Fibroblast of the aortic adventitia (primary cell): Measurements from ENCODE around the gene ADISSP. TPM values are rescaled to one million over a fixed set of nuclear protein-coding genes. Genes with fewer than 3 reads are reported as not detected.

Experiments
- DNase-seq: peaks from one replicate; pipeline ENCODE4 v3.0.0-alpha.2; 2010; ENCODE audit warnings: low read depth
- H3K4me3 ChIP-seq: 2 replicates; pipeline ENCODE4 v1.5.1; 2011; ENCODE audit warnings: low read depth, mild to moderate bottlenecking, control low read depth, low read length, moderate library complexity
- total RNA-seq: library from RNA; depleted of rRNA; stranded (reverse); fragments of >200 nt; gene quantifications from 2 replicates; pipeline ENCODE4 v1.2.3, GENCODE V29; 2012; ENCODE audit warnings: low replicate concordance
- TF ChIP-seq, protein P1 (sequence below): IDR thresholded peaks from 2 replicates; pipeline ENCODE4 v1.5.1; 2011; ENCODE audit warnings: mild to moderate bottlenecking, low read length, control low read depth, inconsistent platforms; ENCODE audit not compliant: insufficient read depth

ADISSP gene
- total RNA-seq, 1 donor = 28.4 TPM

DNA sequence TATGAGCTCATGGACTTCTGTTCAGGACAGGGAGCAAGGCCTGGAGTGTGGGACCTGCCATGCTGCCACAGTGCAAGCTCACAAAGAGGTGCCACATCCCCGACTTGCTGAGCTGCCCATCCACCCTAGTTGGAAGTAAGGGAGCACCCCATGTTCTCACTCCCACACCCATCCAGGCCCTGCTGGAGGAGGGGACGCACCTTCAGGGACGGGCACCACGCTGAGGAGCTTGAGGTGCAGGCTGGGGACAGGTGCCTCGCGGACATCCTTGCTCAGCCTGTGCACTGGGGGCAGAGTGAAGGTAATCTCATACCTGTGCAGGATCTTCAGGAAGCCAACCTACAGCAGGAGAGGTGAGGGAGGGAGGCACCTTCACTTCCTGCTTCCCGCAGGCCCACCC is 12.3 kb downstream of the ADISSP start:
- TF ChIP-seq, protein P1, sequence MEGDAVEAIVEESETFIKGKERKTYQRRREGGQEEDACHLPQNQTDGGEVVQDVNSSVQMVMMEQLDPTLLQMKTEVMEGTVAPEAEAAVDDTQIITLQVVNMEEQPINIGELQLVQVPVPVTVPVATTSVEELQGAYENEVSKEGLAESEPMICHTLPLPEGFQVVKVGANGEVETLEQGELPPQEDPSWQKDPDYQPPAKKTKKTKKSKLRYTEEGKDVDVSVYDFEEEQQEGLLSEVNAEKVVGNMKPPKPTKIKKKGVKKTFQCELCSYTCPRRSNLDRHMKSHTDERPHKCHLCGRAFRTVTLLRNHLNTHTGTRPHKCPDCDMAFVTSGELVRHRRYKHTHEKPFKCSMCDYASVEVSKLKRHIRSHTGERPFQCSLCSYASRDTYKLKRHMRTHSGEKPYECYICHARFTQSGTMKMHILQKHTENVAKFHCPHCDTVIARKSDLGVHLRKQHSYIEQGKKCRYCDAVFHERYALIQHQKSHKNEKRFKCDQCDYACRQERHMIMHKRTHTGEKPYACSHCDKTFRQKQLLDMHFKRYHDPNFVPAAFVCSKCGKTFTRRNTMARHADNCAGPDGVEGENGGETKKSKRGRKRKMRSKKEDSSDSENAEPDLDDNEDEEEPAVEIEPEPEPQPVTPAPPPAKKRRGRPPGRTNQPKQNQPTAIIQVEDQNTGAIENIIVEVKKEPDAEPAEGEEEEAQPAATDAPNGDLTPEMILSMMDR = no peak
- no peak overlapping the region for H3K4me3 ChIP-seq
- DNase-seq = no peak

DNA sequence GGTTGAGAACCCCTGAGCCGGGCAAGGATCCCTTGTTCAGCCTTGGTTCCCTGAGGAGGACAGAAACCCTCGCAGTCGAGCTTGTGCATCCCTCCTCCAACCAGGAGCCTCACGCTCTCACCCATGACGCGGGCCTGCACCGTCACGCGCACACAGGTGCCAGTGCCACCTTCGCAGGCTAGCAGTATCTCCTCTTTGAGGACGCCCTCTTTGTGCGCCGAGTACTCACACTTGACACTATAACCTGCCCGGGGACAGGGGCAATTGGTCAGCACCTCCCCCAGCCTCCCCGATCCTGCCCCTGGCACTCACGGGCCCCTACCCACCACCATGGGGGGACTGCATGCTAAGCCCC is 13.3 kb downstream of the ADISSP start:
- no peak overlapping the region for H3K4me3 ChIP-seq
- TF ChIP-seq, protein P1 = no peak
- no peak for DNase-seq

DNA sequence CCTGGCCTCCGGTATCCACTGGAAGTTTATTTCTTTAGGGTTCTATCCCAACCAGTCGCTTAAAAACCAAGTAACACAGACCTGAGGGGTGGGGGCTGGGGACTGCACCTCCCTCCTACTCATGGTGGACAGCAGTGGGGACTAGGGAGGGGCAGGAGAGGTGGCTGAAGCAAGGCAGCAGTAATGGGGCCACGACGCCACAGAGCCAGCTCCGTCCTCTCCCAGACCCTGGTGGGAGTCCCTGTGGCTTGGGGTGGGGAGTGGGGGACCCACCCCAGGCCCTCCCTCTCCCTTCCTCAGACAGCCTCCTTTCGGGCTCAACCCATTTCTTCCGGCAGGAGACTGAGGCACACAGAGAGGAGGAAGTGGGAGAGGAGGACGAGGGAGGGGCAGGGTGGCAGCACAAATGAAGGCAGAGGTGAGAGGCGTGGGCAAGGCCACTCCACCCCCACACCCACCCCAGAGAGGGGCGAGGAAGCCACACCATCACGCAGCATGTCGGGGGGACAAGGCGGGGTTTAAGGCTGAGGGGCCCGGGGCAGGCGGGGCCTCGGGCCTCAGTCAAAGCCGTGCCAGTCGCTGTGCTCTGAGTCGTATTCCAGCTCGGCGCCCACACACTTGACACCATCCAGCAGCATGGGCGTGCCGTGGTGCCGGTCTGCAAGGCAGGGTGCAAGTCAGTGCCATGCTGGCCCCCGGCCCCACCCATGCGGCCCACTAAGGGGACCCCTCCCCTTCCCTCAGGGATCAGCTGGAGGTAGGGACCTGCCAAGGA is 13.9 kb downstream of the ADISSP start:
- H3K4me3 ChIP-seq = no peak overlapping the region
- no peak for DNase-seq
- TF ChIP-seq, protein P1 = no peak

DNA sequence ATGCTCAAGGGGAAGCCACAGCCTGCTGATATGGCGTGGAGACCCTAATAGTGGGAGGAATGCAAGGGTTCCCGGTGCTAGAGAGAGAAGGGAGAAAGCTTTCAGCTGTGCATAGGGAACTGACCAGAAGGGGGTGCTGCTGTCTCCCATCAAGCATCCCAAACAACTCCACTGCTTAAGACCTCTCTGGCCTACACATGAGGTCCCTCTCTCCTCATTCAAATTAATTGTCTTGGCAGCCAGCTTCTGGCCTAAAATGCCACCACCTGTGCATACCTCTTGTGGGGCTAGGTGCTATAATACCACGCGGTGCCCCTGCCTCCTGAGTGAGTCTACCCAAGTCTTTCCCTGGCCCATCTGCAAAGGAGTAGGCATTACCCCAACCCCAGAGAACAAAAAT is 14.5 kb downstream of the ADISSP start:
- DNase-seq = peak; percentile 82
- H3K4me3 ChIP-seq = no peak overlapping the region
- TF ChIP-seq, protein P1 = peak; percentile 92

DNA sequence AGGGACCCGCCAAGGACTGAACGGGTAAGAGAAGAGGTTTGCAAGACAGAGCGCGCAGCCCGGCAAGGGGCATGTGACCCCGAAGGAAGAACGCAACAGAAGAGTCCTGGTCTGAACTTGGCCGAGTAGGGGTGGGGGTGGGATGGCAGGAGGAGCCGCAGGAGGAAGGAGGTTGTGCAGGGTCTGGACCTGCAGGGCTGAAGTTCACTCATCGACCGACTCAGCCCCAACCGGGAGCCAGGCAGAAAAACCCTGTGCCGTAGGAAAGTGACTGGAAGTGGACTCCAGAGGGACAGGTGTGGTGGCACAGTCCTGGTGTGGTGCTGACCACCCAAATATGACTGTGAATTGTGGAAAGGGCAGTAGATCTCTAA is 15.2 kb downstream of the ADISSP start:
- no peak for DNase-seq
- H3K4me3 ChIP-seq = no peak overlapping the region
- TF ChIP-seq, protein P1 = peak; percentile 2

DNA sequence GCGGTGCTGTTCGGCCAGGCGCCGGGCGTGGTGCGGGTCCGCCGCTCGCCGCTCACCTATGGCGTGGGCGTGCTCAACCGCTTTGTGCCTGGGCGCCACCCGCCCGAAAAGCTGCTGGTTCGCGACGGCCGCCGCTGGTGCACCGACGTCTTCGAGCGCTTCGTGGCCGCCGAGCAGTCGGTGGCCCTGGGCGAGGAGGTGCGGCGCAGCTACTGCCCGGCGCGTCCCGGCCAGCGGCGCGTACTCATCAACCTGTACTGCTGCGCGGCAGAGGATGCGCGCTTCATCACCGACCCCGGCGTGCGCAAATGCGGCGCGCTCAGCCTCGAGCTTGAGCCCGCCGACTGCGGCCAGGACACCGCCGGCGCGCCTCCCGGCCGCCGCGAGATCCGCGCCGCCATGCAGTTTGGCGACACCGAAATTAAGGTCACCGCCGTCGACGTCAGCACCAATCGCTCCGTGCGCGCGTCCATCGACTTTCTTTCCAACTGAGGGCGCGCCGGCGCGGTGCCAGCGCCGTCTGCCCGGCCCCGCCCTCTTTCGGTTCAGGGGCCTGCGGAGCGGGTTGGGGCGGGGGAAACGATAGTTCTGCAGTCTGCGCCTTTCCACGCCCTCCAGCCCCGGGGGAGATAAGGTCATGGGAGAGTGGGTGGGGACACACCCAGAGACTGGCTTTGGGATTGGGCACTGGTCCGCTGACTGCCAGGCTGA is 15.7 kb downstream of the ADISSP start:
- H3K4me3 ChIP-seq = no peak overlapping the region
- TF ChIP-seq, protein P1 = no peak
- DNase-seq = no peak
